GM12874 (cell line): ENCODE measurements around the gene SV2B.

ENCODE experiments used
- TF ChIP-seq, protein P1 (sequence below): IDR thresholded peaks from 2 replicates; pipeline ENCODE4 v1.5.1; 2011; ENCODE audit warnings: low read depth, mild to moderate bottlenecking, control low read depth, low read length, moderate library complexity; ENCODE audit not compliant: insufficient read depth

Gene SV2B

DNA sequence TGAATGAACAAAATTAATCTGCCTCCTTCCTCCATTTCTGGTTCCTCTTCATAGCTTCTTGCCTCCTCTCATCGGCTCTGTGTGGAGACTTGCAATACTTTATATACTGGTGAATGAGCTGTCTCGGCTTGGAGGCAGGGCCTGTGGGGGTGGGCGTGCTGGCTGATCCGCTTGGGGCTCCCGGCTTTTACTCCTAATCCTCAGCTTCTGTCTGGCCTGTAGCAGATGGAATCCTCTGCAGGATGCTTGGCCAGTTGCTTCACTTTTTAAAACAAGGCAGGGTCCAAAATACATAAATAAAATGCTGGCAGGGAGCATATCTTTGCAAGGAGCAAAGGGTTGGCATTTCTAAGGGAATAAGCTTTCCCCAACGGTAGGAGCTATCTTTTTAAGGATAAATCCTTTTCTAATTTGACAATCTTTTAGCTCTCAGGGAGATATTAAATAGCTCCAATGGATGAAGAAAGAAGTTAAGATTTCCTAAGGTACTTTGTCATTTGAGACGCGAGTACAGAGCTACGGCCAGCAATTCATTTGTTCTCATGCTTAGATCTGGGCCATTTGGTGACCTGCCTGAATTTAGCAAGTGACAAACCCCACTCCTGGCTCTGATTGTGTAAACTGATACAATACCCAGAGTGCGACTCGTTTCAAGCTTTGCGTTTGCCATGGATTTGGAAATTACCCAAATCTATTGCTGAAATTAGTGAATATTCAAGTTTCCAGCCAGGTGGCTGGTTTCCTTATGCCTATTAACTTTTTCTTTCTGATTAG, 18.9 kb downstream of the SV2B start:
- TF ChIP-seq, protein P1, sequence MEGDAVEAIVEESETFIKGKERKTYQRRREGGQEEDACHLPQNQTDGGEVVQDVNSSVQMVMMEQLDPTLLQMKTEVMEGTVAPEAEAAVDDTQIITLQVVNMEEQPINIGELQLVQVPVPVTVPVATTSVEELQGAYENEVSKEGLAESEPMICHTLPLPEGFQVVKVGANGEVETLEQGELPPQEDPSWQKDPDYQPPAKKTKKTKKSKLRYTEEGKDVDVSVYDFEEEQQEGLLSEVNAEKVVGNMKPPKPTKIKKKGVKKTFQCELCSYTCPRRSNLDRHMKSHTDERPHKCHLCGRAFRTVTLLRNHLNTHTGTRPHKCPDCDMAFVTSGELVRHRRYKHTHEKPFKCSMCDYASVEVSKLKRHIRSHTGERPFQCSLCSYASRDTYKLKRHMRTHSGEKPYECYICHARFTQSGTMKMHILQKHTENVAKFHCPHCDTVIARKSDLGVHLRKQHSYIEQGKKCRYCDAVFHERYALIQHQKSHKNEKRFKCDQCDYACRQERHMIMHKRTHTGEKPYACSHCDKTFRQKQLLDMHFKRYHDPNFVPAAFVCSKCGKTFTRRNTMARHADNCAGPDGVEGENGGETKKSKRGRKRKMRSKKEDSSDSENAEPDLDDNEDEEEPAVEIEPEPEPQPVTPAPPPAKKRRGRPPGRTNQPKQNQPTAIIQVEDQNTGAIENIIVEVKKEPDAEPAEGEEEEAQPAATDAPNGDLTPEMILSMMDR = no peak

DNA sequence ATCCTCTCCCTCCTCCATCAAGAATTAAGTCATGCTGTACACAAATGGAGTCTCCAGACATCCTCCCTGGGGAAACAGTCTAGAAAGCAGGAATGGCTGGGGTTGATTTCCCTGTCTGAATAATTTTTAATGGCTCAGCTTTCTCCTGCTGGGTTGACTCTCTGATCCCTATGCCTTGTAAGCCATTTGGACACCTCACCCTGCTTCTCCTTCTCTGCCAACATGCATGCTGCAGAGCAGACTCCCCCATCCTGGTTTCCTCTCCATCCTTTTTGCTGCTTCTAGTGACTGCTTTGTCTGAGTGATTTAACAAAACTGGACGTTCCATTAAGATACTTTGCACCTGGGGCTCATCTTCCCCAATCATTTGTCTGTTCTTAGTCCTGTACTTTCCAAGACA, 22.2 kb downstream of the SV2B start:
- TF ChIP-seq, protein P1 = no peak

DNA sequence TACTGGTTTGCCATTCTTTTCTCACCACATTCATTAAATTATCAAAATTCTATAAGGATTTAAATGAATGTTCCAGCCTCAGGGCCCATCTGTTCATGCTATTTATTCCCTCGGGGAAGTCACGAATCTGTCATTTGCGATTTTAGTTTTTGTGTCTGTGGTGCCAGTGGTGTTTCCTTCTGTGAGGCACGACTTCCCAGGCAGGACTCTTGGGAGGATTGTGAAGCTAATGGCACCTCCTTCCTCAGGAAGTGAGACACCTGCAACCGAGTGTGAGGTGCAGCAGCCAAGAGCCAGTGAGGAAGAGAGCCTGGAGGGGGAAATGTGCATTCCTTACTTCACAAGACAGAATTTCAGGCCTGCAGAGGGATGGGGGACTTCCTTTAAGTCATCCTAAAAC, 24.1 kb downstream of the SV2B start:
- TF ChIP-seq, protein P1 = no peak

DNA sequence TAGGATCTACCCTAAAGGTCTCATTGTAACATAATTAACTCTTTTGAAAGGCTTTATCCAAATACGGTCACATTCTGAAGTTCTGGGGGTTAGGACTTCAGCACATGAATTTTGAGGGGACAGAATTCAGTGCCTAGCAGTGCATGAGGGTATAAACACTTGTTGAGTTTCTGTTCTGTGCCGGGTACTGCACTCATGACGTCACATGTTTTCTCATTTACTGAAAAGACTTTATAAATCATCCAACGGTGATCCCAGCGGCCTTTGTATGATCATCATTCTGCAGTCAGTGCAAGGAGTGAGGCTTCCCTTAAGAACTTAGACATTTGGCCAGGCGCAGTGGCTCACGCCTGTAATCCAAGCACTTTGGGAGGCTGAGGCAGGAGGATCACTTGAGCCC, 25.1 kb downstream of the SV2B start:
- TF ChIP-seq, protein P1 = no peak

DNA sequence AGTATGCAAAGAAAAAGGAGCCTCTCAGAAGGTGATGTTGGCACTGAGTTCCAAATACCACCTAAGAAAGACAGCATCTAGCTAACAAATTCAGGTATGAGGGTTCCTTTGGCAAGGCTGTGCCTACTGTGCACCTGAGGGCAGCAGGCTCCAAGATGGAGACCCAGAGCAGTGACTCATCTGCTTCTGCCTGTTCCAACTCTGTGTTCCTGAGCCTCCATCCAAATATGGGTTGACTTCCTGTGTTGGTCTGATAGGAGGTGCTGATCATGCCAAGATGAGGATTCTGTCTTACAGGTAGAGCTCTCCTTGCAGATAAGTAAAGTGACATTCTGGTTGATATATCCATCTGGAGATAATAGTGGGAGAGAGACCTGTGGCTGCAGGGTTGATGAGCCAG, 26.0 kb downstream of the SV2B start:
- TF ChIP-seq, protein P1 = no peak

DNA sequence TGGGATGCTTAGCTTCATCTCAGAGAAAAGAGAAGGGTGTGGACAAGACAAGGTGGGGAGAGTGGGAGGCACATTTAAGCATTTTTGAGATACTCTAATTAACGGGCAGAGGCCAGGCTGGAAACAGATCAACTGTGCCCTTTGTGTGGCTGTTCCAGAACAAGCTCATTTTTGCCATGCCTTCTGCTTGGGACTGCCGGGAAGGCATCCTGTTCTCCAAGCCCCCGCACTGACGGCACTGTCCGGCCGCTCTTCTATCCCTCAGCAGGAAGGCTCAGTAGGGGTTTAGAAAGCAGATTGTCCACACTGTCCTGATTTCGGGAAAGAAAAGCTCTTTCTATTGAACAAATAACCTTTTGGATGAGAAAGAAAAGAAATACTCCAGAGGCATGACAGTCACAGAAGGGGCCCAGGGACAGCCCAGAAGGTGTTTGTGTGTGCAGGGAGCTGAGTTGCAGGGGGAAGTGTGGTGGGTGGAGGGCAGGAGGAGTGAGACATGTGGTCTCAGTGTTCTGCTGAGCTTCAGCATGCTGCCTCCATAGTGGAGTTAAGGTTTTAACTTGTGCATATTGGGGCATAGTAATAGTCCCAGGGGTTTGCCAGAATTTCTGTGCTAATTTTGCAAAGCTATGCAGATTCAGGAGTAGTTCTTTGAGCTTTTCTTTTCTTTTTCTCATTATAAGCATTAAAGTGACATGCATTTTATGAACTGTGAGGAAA, 27.3 kb downstream of the SV2B start:
- TF ChIP-seq, protein P1 = no peak

DNA sequence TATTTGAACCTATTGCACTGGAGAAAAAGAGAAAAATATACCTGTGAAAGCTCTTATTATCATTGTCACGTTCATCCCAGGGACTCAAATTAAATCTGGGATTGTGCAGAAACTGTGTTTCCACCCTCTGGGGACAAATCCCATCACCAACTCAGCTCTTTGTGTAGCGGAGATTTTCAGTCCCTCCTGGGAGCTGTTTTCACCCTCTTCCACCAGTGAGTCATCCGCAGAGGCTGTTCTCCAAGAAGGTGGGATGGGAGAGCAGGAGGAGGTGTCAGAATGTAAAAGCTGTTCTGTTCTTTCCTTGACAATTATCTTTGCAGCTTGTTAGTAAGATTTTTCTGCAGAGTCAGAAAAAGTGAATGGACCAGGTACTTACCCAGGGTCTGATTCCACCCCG, 28.0 kb downstream of the SV2B start:
- TF ChIP-seq, protein P1 = no peak
